Measurements from ENCODE around the gene OVAAL. TPM values are rescaled to one million over a fixed set of nuclear protein-coding genes. Genes with fewer than 3 reads are reported as not detected.
A peak's percentile ranks its signal among the peaks of the same experiment; 100 is the strongest.

The OVAAL gene
- not detected in 2 replicates for total RNA-seq (2013; cell fraction: nucleolus; rRNA removed)
- total RNA-seq (2014; rRNA removed): not detected in 2 replicates
- 0.09 TPM in 1 of 2 replicates, not detected in the other for total RNA-seq (2014; rRNA removed; fragmentation: Illumina TruSeq; extraction: Trizol)
- total RNA-seq (2021): not detected in 2 replicates
- not detected for polyA plus RNA-seq (2011; ENCODE audit: low read depth)
- 0.33 and 0.49 TPM in 2 replicates for polyA plus RNA-seq (2011; rRNA removed)
- 0.18 and 0.21 TPM in 2 replicates for polyA plus RNA-seq (2011; cell fraction: cytosol; rRNA removed)
- 0.09 and 0.16 TPM in 2 replicates for polyA plus RNA-seq (2011; cell fraction: nucleus; rRNA removed)
- not detected in 2 replicates for polyA plus RNA-seq (2012)
- 0.06 and 0.16 TPM in 2 replicates for polyA plus RNA-seq (2014; fragmentation: Illumina TruSeq; extraction: Trizol)
- polyA plus RNA-seq (2014; fragmentation: Nextera tagmentation; extraction: Ambion mirVana): under 1 TPM in 1 of 2 experiments, not detected in 1; 0.04 TPM
- polyA plus RNA-seq (2014; rRNA removed): 0.11 TPM in 1 of 2 replicates, not detected in the other
- not detected for polyA plus RNA-seq (2016; fragmentation: Nextera tagmentation; extraction: Ambion mirVana)
- polyA minus RNA-seq (2011; rRNA and poly(A)+ RNA removed): 0.31 TPM in 1 of 2 replicates, not detected in the other
- not detected in 2 replicates for polyA minus RNA-seq (2011; cell fraction: cytosol; rRNA and poly(A)+ RNA removed)
- polyA minus RNA-seq (2011; cell fraction: nucleus; rRNA and poly(A)+ RNA removed): not detected in 2 replicates
- percentile 10 among the genes with signal in this experiment for Bru-seq, nascent RNA
- BruChase-seq, experiment 1, labeled RNA remaining after a 6-hour chase: not detected
- BruChase-seq, experiment 2, labeled RNA remaining after a 2-hour chase: percentile 6 among the genes with signal in this experiment
- long read RNA-seq, experiment 1: 0 reads
- long read RNA-seq, experiment 2, partial matches to known transcripts: 0 of 1 reads
- long read RNA-seq, experiment 2, other reads (novel, unspliced or antisense): 0 of 1 reads

DNA sequence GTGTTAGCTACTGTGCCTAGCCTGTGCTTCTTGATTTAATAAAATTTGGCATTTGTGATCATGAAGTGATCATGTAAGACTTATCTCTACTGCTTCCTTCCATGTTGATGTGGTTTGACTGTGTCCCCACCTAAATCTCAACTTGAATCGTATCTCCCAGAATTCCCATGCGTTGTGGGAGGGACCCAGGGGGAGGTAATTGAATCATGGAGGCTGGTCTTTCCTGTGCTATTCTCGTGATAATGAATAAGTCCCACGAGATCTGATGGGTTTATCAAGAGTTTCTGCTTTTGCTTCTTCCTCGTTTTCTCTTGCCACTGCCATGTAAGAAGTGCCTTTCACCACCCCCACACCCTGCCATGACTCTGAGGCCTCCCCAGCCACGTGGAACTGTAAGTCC lies at the start of gene OVAAL:
Gene OVAAL (plus strand): TSS at position 301 of the 400 bp plus-strand sequence.
- Histone ChIP-seq H3K9ac (ENCODE audit: control insufficient read depth, insufficient read depth, low read length) (no peak within 1 kb of the TSS), H3K4me1 (ENCODE audit: control insufficient read depth, insufficient read depth, low read length) (no peaks in the 10 kb centered on the region), H3K36me3 (ENCODE audit: control insufficient read depth in 2 of 2, insufficient read depth in 2 of 2, low read length in 1 of 2) (no peaks in the 10 kb centered on the region), H4K20me1 (ENCODE audit: control insufficient read depth, insufficient read depth) (no peaks in the 10 kb centered on the region), H3K9me3 (replicated peaks; ENCODE audit: control insufficient read depth, insufficient read depth, low read length) (no peaks in the 10 kb centered on the region), H3K27me3 (replicated peaks in 1 of 2; ENCODE audit: control insufficient read depth in 2 of 2, insufficient read depth in 2 of 2, low read length in 1 of 2) (no peaks in the 10 kb centered on the region), H3K4me3 (no peak within 1 kb of the TSS), H3K4me2 (ENCODE audit: control insufficient read depth, insufficient read depth) (no peak within 1 kb of the TSS), H2AFZ (ENCODE audit: control insufficient read depth, low read depth, low read length) (no peak within 1 kb of the TSS), H3K79me2 (ENCODE audit: control insufficient read depth, insufficient read depth, low read length) (no peaks in the 10 kb centered on the region), H3K27ac (ENCODE audit: control insufficient read depth, insufficient read depth) (no peak within 1 kb of the TSS)
- FAIRE-seq: no peak
- TF ChIP-seq SP1 (IDR thresholded peaks at IDR 0.05; ENCODE audit: low read depth, low read length): no peak
- no peak for TF ChIP-seq RBBP5 (conservative IDR thresholded peaks at IDR 0.05)
- TF ChIP-seq POLR2AphosphoS5 (IDR thresholded peaks at IDR 0.05; ENCODE audit: low read length): no peak
- TF ChIP-seq, protein P1, sequence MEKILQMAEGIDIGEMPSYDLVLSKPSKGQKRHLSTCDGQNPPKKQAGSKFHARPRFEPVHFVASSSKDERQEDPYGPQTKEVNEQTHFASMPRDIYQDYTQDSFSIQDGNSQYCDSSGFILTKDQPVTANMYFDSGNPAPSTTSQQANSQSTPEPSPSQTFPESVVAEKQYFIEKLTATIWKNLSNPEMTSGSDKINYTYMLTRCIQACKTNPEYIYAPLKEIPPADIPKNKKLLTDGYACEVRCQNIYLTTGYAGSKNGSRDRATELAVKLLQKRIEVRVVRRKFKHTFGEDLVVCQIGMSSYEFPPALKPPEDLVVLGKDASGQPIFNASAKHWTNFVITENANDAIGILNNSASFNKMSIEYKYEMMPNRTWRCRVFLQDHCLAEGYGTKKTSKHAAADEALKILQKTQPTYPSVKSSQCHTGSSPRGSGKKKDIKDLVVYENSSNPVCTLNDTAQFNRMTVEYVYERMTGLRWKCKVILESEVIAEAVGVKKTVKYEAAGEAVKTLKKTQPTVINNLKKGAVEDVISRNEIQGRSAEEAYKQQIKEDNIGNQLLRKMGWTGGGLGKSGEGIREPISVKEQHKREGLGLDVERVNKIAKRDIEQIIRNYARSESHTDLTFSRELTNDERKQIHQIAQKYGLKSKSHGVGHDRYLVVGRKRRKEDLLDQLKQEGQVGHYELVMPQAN (conservative IDR thresholded peaks at IDR 0.05): no peak
- TF ChIP-seq SUPT20H (IDR thresholded peaks at IDR 0.05; ENCODE audit: borderline replicate concordance, control insufficient read depth, low read depth, low read length): no peak
- TF ChIP-seq PAX5 (IDR thresholded peaks at IDR 0.05; ENCODE audit: borderline replicate concordance, low read depth, low read length): no peak
- no peak for TF ChIP-seq CREB1 (IDR thresholded peaks at IDR 0.05; ENCODE audit: low read depth)
- CTCF ChIA-PET: interaction anchor here (1.1 kb wide), 1 partner anchor 43 kb away, joined by 3 read pairs; no protein-coding TSS in a partner anchor
- intact Hi-C loops (cut with micrococcal nuclease; ENCODE audit: unreplicated experiment): no loop called here
- SMC1A ChIA-PET (ENCODE audit: uncharacterized antibody, unreplicated experiment): no interaction called here
- 10% methylated on average over 6 of the region's 6 CpGs for WGBS (ENCODE audit: insufficient coverage, insufficient replicate concordance, low lambda C conversion rate, missing lambda C conversion rate)
- RAD21 ChIA-PET (ENCODE audit: unreplicated experiment): no interaction called here
- BruUV-seq (replicated peaks): no TSS peak
- in situ Hi-C loops (cut with MboI): no loop called here
- DNase-seq (ENCODE audit: low read depth, low spot score): no peak
- no peak for ATAC-seq
- POLR2A ChIA-PET: no interaction called here
